AG08396 (cell line): ENCODE measurements around the gene SPANXN1.
"Not testable (repeated sequence)": the region's sequence is repeated elsewhere in the genome, so short reads cannot be mapped to it uniquely, and the experiment has no call there.

Experiments
- DNase-seq: peaks from one replicate; pipeline ENCODE4 v3.0.0; 2012; ENCODE audit warnings: low spot score, mixed read lengths

SPANXN1 gene

GRCh38 chrX:145247203-145247602 is at the start of gene SPANXN1:
SPANXN1 (plus strand) TSS chrX:145247503; CDS start chrX:145247587, 84 bp downstream.
- DNase-seq = not testable (repeated sequence)

GRCh38 chrX:145199078-145199477 is 48.2 kb upstream of the SPANXN1 start:
- no peak for DNase-seq

- DNase-seq = no peak
Observed at GRCh38 chrX:145213504-145213903, 33.8 kb upstream of the SPANXN1 start.

GRCh38 chrX:145292218-145292617 is 44.9 kb downstream of the SPANXN1 start:
- DNase-seq = no peak
